Natural killer cell (primary cell): ENCODE results near the gene STX8. TPM values are rescaled to one million over a fixed set of nuclear protein-coding genes. Genes with fewer than 3 reads are reported as not detected.
A peak's percentile ranks its signal among the peaks of the same experiment; 100 is the strongest.

Source experiments
- ATAC-seq, 3 donors: fragments of 150-1000 bp in 2 of 3; fragments of 200-7000 bp in 1 of 3; cut with Tn5 transposase; 1 replicate in 1 of 3; 2 replicates in 2 of 3; pipeline ENCODE4 v1.10.0; 2021; ENCODE audit warnings: mild to moderate bottlenecking in 2 of 3, moderate library complexity in 2 of 3
- DNase-seq, 2 donors: peaks; one replicate each; pipeline versions ENCODE4 v3.0.0 to v3.0.0-alpha.2; 2013 to 2021; ENCODE audit warnings: mixed read lengths in 1 of 2
- H3K27ac ChIP-seq: one replicate; pipeline ENCODE4 v1.5.1; 2013; ENCODE audit warnings: mild to moderate bottlenecking, low read length
- H3K27me3 ChIP-seq: one replicate; pipeline ENCODE4 v1.6.1; 2013; ENCODE audit warnings: low read length; ENCODE audit not compliant: control insufficient read depth, insufficient read depth
- H3K36me3 ChIP-seq: one replicate; pipeline ENCODE4 v1.6.1; 2013; ENCODE audit warnings: low read length; ENCODE audit not compliant: control insufficient read depth, insufficient read depth
- H3K4me1 ChIP-seq: one replicate; pipeline ENCODE4 v1.6.1; 2013; ENCODE audit warnings: low read length; ENCODE audit not compliant: control insufficient read depth, insufficient read depth
- H3K4me3 ChIP-seq: one replicate; pipeline ENCODE4 v1.5.1; 2013; ENCODE audit warnings: low read length
- H3K9me3 ChIP-seq: one replicate; pipeline ENCODE4 v1.6.1; 2013; ENCODE audit warnings: low read length; ENCODE audit not compliant: control insufficient read depth, insufficient read depth
- H3K27ac Mint-ChIP-seq, 2 donors: one replicate each; pipeline ENCODE4 v1.8.0; 2022; ENCODE audit warnings: mild to moderate bottlenecking in 2 of 2, mixed read lengths in 2 of 2, moderate library complexity in 1 of 2
- H3K27me3 Mint-ChIP-seq, 2 donors: one replicate each; pipeline ENCODE4 v1.8.0; 2022; ENCODE audit warnings: low read depth in 2 of 2, mixed read lengths in 2 of 2
- H3K36me3 Mint-ChIP-seq: one replicate; pipeline ENCODE4 v1.8.0; 2022; ENCODE audit warnings: mixed read lengths
- H3K4me1 Mint-ChIP-seq, 2 donors: one replicate each; pipeline ENCODE4 v1.8.0; 2022; ENCODE audit warnings: mixed read lengths in 2 of 2
- H3K4me3 Mint-ChIP-seq: one replicate; pipeline ENCODE4 v1.8.0; 2022; ENCODE audit warnings: mild to moderate bottlenecking, moderate library complexity, mixed read lengths
- H3K9me3 Mint-ChIP-seq, 2 donors: one replicate each; pipeline ENCODE4 v1.8.0; 2022; ENCODE audit warnings: mixed read lengths in 2 of 2
- CTCF ChIP-seq: fragments of 200-600 bp; IDR thresholded peaks from one replicate; pipeline ENCODE4 v1.8.0; 2022; ENCODE audit warnings: antibody characterized with exemption
- WGBS: methylation state at CpG from one replicate; pipeline ENCODE4 v1.1.7; 2013; ENCODE audit warnings: missing lambda C conversion rate; ENCODE audit not compliant: insufficient coverage; 5-methylcytosine and 5-hydroxymethylcytosine counted together
- intact Hi-C: fragments of 100-400 bp; cut with micrococcal nuclease; formaldehyde crosslinking; loops from one replicate; pipeline ENCODE4 v1.14.2; 2022
- total RNA-seq, 4 donors: library from RNA; stranded (reverse); fragments of 120-200 nt in 1 of 4; gene quantifications; one replicate each; pipeline versions ENCODE4 v1.2.3 to v1.2.4, GENCODE V29; 2013 to 2022

Gene STX8
- total RNA-seq, 3 donors from 2014 or later (not counting 1 experiment from before 2014, with no cell fraction given) = 96.3 to 141 (median 120) TPM

DNA sequence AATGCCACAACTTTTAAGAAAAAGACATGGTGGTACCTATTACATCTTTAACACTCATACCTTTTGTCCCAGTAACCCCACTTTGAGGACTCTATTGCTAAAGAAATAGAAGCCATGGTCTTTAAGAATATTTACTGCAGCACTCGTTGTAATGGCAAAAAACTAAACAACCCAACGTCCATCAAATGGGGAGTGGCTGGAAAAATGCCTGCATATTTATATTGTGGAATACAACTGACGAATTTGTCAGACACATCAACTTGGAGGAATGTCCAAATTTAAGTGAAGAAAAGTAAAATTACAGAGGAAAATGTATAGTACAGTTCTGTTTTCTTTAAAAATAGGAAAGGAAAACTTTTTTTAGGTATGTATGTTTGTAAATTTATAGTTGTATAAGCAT, 47.8 kb downstream of the STX8 start:
- no peak overlapping the region for H3K4me3 Mint-ChIP-seq
- TF ChIP-seq CTCF = no peak
- no peaks in the 10 kb centered on the region for H3K9me3 ChIP-seq
- ATAC-seq = no peak
- H3K27ac Mint-ChIP-seq = no peak overlapping the region
- no peak overlapping the region for H3K4me3 ChIP-seq
- no peaks in the 10 kb centered on the region for H3K9me3 Mint-ChIP-seq
- H3K27me3 ChIP-seq = no peaks in the 10 kb centered on the region
- no peaks in the 10 kb centered on the region for H3K36me3 ChIP-seq
- no peaks in the 10 kb centered on the region for H3K36me3 Mint-ChIP-seq
- no peaks in the 10 kb centered on the region for H3K4me1 ChIP-seq
- no peak overlapping the region for H3K27ac ChIP-seq
- DNase-seq = no peak
- WGBS = 98% methylated on average over 3 of the region's 3 CpGs
- H3K4me1 Mint-ChIP-seq = peaks cover 28 to 31% of the 10 kb centered on the region in 2 donors
- intact Hi-C loops = no loop called here
- no peaks in the 10 kb centered on the region for H3K27me3 Mint-ChIP-seq

GRCh38 chr17:9522074-9522473, 53.5 kb downstream of the STX8 start:
- no peak overlapping the region for H3K4me3 ChIP-seq
- H3K27ac Mint-ChIP-seq = no peak overlapping the region
- TF ChIP-seq CTCF = peak; percentile 35
- H3K4me1 Mint-ChIP-seq = peaks cover 33 to 42% of the 10 kb centered on the region in 2 donors
- WGBS = 89% methylated on average over 4 of the region's 4 CpGs
- no peaks in the 10 kb centered on the region for H3K27me3 Mint-ChIP-seq
- no peak overlapping the region for H3K27ac ChIP-seq
- H3K36me3 Mint-ChIP-seq = no peaks in the 10 kb centered on the region
- H3K9me3 Mint-ChIP-seq = no peaks in the 10 kb centered on the region
- H3K4me1 ChIP-seq = no peaks in the 10 kb centered on the region
- H3K36me3 ChIP-seq = no peaks in the 10 kb centered on the region
- H3K9me3 ChIP-seq = no peaks in the 10 kb centered on the region
- no peak overlapping the region for H3K4me3 Mint-ChIP-seq
- H3K27me3 ChIP-seq = no peaks in the 10 kb centered on the region
- peak in 1 of 2 donors; percentile 48 for DNase-seq
- intact Hi-C loops = no loop called here
- peak in 1 of 3 donors; percentile 54 for ATAC-seq

GRCh38 chr17:9521062-9521461, 54.6 kb downstream of the STX8 start:
- H3K27ac ChIP-seq = no peak overlapping the region
- H3K4me1 ChIP-seq = no peaks in the 10 kb centered on the region
- H3K36me3 ChIP-seq = no peaks in the 10 kb centered on the region
- WGBS = 98% methylated on average over 3 of the region's 4 CpGs
- no peak overlapping the region for H3K4me3 ChIP-seq
- ATAC-seq (no peak), DNase-seq (no peak)
- peaks cover 35 to 50% of the 10 kb centered on the region in 2 donors for H3K4me1 Mint-ChIP-seq
- no peaks in the 10 kb centered on the region for H3K9me3 Mint-ChIP-seq
- no peak for TF ChIP-seq CTCF
- no peaks in the 10 kb centered on the region for H3K9me3 ChIP-seq
- H3K27ac Mint-ChIP-seq = no peak overlapping the region
- no peaks in the 10 kb centered on the region for H3K27me3 Mint-ChIP-seq
- no peaks in the 10 kb centered on the region for H3K36me3 Mint-ChIP-seq
- H3K4me3 Mint-ChIP-seq = no peak overlapping the region
- H3K27me3 ChIP-seq = no peaks in the 10 kb centered on the region
- intact Hi-C loops = no loop called here

- H3K36me3 ChIP-seq = no peaks in the 10 kb centered on the region
- Mint-ChIP-seq H3K4me3 (no peak overlapping the region), H3K4me1 (peaks cover 33 to 49% of the 10 kb centered on the region in 2 donors), H3K27ac (no peak overlapping the region), H3K36me3 (no peaks in the 10 kb centered on the region), H3K27me3 (no peaks in the 10 kb centered on the region), H3K9me3 (no peaks in the 10 kb centered on the region)
- DNase-seq (no peak), ATAC-seq (no peak)
- no peak overlapping the region for H3K4me3 ChIP-seq
- H3K9me3 ChIP-seq = no peaks in the 10 kb centered on the region
- no peaks in the 10 kb centered on the region for H3K4me1 ChIP-seq
- intact Hi-C loops = no loop called here
- H3K27me3 ChIP-seq = no peaks in the 10 kb centered on the region
- TF ChIP-seq CTCF = no peak
- no peak overlapping the region for H3K27ac ChIP-seq
- WGBS = 85% methylated on average over 3 of the region's 4 CpGs
Measured at GRCh38 chr17:9520649-9521048, 55.0 kb downstream of the STX8 start.
